HG03060 (cell line): ENCODE measurements around the gene PDE1A.

Experiments used
- ATAC-seq: cut with Tn5 transposase; IDR thresholded peaks from one replicate; pipeline ENCODE4 v1.9.1; 2021; ENCODE audit warnings: low read depth, moderate number of reproducible peaks; ENCODE audit not compliant: unreplicated experiment

The PDE1A gene

GRCh38 chr2:182426918-182427240, at the start of gene PDE1A:
Gene PDE1A (minus strand): TSS chr2:182427036.
- no peak for ATAC-seq

DNA sequence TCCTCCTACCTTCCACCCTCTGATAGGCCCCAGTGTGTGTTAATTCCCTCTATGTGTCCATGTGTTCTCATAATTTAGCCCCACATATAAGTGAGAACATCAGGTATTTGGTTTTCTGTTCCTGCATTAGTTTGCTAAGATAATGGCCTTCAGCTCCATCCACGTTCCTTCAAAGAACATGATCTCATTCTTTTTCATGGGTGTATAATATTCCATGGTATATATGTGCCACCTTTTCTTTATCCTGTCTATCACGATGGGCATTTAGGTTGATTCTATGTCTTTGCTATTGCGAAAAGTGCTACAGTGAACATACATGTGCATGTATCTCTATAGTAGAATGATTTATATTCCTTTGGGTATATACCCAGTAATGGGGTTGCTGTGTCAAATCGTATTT, 46.8 kb upstream of the PDE1A start:
- ATAC-seq = no peak

DNA sequence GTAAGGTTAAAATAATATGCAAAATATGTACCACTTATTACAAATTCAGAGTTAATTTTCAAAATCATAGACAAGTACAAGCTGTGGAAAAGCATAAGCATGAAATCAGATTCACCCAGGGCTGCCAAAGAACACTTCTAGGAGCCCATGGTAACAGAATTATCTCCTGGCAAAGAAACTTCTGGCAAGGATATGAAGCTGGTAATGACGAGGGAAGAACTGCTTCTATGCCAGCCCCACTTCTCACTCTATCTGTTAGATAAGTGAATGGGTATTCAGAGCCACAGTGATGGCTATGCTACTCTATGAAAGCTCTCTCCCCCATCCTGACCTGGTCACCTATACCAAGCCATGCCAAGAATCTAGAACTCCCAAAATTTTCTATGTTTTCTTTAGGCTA, 36.9 kb upstream of the PDE1A start:
- ATAC-seq = no peak

DNA sequence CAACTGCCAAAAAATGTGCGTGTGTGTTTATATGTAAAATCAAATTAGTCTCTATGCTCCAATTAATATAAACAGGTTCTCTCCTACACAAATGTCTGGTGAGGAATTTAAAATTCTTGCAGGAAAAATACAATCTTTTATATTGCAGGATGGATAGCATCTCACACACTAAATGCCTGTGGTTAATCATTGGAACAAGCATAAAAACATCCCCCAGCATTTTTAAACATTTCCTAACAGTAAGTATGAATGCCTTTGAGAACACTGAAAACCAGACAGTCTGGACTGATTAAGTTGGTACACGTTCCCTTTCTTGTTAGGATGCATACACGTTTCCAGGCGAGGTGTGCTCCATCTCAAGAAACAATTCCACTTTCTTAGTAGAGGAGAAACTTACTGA, 29.9 kb upstream of the PDE1A start:
- ATAC-seq = no peak

DNA sequence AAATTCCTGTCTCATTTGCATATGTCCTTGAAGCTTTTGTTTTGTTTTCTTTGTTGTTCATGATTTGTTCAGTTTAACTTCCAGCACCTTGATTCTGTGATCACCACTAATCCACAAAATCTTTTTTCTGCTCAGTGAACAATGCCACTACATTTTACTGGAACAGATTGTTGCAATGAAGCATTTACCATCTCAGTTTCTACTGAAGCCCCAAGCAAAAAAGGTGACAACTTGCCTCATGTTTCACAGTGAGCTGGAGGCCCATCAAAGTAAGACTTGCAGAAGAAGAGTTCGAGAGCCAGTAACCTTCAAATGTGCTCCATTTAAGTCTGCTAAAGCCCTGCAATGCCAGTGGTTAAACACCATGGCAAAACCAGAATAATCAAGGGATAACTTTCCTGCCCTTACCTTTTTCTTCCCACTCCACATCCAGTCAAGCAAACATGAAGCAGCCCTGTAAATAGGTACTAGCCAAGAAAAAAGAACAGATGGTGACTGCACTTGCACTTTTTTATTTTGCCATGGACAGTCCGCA, 25.7 kb upstream of the PDE1A start:
- no peak for ATAC-seq

GRCh38 chr2:182448371-182448770, 21.5 kb upstream of the PDE1A start:
- no peak for ATAC-seq

DNA sequence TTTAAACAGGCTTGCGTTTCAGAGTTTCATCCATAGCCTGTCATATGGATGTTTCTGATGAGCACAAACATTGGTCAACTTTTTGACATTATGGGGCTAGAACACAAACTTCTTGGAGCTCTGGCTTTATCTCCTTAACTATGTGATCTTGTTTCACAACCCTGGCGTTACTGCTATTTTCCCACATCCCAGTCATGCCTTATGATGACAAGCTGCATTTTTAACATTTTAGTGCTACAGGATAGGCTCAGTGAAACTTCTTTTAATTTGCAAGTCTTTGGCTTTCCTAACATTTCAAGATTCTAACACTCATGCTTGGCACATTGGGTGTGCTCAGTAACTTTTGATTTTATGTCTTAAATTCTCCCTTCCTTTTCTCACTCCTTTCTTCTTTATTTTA, 21.0 kb upstream of the PDE1A start:
- no peak for ATAC-seq

DNA sequence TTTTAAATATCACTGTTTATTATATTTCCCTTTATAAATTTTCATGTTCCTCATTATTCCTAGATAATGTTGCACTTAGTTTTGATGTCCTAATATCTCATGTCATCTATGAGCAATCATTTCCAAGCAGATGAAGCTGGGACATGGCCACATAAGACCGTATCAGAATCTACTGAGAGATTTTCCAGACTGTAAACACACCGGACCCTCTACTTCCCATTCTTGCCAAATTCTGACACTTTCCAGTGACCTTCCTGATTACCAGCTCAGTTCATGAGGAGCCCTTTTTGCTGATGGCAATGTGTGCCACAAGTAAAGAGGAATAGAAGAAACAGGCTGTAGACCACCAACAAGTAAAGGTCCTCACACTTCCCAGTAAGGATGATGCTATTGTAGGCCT, 20.3 kb upstream of the PDE1A start:
- ATAC-seq = no peak

DNA sequence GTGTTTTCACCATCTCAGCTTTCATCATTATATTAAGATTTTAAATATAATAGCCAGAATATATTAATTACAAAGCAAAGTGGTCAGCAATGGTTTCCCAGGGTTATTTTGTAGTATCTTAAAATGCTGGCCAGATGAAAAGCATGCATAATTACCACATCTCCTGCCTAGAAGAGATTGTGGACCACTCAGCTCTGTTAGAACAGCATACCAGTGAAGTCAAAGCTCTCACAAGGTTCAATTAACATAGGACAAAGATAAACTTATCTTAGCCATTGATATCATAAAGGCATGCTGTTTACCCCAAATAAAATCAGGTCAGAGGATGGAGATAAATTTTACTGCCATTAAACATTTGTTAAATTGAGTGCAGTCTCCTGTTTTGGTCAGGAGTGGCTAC, 19.3 kb upstream of the PDE1A start:
- no peak for ATAC-seq

DNA sequence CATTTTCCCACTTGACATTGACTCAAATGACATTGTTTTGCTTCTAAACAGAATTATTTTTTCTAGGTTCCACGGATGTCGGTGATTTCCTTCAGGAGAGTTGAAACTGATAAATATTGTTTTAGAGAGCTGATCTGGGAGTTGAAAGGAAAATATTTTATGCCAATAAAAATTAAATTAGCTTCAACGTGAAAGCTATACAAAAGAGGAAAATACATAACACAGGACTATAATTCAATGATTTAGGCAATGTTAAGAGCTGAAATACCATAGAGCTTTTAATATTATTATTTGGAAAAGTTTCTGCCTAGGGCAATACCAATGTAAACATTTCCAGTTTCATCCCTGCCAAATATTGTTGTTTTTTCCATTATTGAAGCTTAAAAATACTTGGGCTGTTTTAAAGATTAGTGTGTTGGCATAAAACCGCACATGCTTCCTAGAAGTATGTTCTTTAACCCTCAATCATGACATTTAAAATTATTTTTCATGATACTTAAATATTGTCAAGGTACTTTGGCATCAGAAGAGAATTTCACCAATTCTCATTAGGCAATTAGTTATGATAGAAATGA, 18.6 kb upstream of the PDE1A start:
- no peak for ATAC-seq

DNA sequence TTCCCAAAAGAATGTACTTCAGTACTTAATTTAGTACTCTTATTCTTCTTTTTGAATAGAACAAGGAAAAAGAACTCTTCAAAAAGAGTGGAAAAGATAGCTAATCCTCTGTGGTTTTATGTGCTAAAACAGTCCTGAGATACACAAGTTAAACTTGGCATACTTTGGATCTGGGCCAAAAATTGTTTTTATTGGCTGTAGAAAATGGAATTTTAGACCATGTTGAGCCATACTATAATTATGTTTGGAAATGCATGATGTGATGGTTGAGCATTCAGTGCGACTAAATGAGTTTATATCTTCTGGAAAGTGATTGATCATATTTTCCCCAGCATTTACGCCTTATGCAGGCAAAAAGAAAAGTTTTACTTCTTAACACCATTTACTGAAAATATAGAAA, 18.0 kb upstream of the PDE1A start:
- ATAC-seq = no peak

GRCh38 chr2:182444170-182444569, 17.3 kb upstream of the PDE1A start:
- ATAC-seq = no peak

DNA sequence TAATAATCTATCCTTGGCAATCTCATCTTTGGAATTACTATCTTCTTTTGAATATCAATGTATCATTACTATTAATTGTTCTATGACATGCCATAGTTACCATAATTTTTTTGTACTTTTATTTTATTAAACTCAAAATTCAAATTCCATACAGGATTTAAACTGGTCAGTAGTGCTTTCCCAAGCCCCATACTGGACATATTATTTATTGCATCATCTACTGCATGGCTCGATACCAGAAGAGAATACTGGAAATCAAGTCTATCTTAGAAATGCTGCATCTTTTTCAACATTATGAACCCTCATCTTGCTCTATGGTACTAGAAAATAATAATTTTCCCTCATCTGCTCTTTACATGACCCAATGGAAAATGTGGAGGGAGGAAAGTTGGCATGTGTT, 9.4 kb upstream of the PDE1A start:
- no peak for ATAC-seq

DNA sequence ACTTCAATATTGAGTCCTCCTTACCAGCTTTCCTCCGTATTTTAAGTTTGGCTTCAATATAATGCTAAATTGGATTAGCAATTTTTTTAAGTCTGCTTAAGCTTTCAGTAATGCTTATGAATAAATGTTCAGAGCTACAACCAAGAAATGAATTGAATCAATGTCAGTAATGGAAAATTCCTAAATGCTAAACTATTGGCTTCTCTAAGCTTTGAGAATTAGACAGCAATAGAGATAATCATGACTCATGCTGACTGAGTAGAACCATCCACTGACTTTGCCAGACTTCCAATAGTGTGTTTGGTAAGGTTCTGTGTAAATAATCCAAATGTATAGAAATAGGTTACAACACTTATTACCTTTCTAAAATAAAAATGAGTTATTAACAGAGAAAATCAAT, 8.9 kb upstream of the PDE1A start:
- no peak for ATAC-seq

DNA sequence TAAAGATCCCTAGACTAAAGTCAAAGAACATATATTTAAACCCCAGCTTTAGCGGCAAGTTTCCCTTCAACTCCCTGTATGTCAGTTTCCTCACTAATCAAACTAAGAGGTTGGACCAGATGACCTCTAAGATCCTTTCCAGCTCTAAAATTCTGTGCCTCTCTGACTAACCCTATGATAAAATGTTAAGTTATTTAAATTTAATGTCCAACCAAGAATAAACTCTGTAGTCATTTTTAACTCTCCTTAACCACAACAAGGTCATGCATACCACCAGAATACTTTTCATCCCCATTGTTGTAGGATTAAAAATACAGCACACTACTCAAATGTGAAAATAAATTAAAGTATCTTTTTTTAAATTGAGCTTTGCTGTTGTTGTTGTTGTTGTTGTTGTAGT, 5.2 kb upstream of the PDE1A start:
- no peak for ATAC-seq

- ATAC-seq = no peak
Observed at GRCh38 chr2:182428476-182428875, 1.6 kb upstream of the PDE1A start.

DNA sequence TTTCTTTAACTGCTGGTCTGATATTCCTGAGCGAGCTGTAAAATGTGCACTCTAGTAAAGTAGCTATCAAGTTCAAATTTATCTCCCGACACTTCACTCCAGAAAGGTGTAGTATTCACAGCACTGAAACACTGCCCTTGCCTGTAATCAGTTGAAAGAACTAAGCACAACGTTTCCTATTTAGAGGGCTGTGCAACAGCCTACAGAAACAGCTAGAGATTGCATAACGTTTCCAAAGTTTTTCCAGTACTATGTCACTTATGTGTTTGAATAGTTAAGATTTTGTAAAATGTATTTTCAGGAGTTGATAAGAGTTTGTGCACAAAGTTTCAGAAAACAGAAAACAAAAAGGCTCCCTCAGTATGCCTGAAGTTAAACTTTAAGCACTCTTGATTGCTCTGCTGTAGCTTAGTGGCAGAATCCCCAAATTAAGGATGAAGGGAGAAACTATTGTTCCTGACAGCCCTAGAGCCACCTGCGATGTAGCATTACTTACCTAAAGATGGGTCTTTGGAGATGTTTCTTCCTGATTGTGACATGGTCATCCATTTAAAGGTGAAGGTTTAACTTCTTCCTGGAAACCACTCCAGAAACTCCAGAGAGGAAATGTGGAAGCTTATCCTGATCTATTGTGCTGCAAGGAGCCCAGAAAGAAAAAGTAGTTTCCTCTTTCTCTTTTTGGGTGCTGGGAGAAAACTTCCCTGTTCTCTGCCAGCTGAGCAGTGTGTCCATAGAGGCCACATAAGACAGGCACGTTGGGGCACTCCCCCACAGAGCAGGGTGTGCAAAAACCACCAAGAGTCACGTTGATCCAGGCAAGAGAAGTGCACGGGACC, 536 bp downstream of the PDE1A start:
- no peak for ATAC-seq

DNA sequence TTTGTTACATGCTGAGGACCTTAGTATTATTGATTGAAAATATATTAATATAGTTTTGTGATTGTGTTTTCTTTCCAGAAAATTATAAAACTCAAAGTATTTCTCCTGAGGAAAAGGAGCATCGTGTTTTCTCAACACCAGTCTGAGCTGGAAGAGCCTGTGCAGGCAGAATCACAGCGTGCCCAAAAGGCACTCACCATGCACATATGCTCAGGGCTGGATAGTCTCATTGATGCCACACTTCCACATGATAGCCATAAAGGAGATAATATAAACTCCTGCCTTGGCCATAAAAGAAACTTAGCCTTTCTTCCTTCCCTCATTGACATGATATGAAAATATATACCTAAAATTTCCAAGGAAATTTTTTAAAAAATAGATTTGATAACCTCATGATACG, 4.0 kb downstream of the PDE1A start:
- no peak for ATAC-seq

- no peak for ATAC-seq
Observed at GRCh38 chr2:182420669-182421068, 6.2 kb downstream of the PDE1A start.

DNA sequence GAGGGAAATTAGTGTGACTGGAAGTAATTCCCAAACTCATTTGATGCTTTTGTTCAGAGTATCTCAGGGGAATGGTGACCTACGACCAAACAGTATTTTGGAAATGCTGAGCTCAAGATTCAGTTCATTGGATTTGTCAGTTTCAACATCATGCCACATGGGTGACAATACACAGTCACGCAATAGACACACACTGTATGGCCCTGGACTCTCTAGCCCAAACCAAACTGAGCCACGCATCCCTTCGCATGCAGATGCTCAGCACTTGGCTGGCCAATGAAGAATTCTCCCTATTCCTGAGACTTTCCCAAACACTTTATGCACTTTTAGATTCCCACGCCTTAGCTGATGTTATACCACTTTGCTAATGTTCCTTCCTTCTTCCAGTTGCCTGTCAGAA, 10.0 kb downstream of the PDE1A start:
- ATAC-seq = no peak

GRCh38 chr2:182416191-182416590, 10.6 kb downstream of the PDE1A start:
- ATAC-seq = no peak

DNA sequence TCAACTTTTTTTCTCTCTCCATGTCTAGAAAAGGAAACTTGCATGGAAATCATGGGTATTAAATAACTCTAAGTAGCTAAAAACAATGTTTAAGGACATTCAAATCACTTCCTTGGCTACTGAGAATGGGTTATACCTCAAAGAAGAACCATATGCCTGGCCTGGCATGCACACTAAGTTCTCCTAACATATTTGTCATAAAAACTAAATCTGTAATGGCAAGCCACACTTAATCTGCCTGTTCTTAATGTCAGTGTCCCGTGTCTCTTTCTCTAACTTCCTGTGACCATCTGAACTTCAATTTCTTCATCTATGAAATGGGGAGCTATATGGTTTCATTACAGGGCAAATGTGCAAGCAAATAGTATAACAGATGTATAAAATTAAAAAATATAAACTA, 11.1 kb downstream of the PDE1A start:
- ATAC-seq = no peak
